HS-27A (cell line): Measurements from ENCODE around the gene PRG3.

ENCODE experiments used
- DNase-seq: peaks from one replicate; pipeline ENCODE4 v3.0.0-alpha.2; 2012; ENCODE audit warnings: low read depth, missing footprints

The PRG3 gene

DNA sequence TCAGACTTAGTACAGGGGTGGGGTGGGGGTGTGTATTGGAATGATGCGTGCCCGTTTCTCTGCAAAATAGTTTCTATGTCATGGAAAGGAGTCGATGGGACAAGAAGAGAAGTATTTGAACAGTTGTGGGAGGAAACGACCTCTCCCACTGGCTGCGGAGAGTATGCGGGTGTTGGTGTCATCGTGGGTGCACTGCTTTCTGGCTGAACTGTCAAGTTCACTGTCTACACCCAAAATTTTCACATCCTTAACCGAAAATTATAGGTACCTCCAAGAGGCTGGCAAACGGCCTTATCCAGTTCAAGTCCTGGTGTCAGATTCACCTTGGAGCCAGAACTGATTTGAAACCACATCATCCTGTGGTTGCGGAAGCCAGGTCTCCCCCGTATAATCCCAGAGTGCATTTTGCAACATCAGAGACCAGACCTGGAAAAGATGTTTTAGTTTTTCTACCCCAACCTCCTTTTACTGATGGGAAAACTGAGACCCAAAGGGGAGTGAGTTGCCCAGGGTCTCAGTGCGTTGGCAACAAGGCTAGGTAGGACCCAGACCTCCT, 44.8 kb downstream of the PRG3 start:
- no peak for DNase-seq

DNA sequence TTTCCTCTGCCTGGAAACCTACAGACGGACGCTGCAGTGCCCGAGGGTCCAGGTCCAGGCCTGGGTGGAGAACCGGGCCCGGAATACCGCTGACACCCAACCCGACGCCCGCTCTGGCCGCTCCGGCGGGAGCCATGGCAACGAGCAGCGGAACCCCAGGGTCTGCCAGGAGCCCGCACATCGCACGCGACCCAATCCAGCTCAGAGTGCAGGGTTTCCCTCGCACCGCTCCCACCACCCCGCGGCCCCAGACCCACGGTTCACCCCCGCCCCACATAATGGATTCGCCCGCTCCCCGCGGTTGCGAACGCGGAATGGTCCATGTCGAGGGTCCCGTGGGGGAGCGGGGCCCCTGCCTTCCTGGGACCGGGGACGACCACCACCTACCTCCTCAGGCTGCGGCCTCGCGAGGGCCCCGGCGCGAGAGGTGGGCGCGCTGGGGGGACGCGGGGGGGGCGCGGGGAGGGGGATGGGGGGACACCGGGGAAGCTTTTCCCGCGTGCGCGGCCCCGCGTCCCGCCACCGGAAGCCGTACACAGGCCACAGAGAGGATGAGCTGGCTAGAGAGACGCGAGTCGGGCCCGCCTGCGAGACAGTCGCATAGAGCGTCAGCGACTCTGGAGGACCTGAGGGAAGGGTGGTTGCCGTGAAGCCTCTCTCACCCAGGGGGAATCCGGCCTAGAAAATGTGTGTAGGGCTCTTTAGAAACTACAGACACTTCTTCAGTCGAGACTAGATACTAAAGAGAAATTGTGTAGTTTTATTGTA, 45.4 kb downstream of the PRG3 start, which contains the start of gene SSRP1:
Gene SSRP1 (minus strand): TSS at position 550 of the 768 bp plus-strand sequence. CDS start 771 bp downstream, outside the sequence.
- DNase-seq = no peak

DNA sequence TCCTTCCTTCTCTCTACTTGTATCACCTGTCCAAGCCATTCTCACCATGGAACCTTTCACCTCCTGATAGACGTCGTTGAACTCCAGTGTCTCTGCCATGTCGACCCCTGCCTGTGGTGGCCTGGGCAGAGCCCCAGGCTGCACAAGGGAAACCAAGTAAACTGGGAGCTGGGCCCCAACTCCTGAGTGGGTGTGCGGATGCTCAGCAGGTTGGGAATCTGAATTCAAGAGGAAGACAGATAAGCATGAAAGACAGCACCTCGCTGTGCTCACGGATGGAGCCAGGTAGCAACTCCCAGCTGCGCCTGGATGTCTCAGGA, 46.0 kb downstream of the PRG3 start:
- no peak for DNase-seq

DNA sequence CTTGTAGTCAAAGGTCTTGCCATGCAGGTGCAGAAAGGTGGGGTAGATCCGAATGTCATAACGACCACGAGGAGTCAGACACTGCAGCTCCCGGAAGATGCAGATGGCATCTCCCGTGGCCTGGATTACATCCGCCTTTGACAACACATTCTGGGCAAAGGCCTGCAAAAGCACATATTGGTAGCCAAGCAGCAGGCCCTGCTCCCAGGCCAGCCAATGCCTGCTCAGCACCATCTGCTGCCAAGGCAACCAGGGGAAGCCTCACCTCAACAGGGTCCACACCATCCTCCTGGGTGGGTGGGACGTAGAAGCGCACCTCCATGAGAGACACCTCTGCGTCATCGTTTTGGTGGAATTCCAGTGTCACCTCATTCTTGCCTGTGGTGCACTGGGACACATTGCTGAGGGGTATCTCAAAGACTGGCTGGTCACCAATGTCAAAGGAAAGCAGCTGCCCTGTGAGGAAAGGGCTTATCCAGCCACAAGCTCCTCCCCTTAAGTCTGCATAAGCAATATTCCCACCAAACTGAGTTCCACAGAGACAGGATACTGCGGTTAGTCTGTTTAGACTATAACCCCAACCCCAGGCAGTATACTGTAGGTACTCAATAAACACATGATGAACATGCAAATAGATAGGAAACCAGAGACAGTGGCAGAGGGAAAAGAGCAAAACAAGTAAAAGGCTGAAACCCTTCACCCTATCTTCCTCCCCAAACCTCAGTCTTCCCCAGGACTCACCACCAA, 48.1 kb downstream of the PRG3 start:
- DNase-seq = no peak

GRCh38 chr11:57331720-57332119, 49.2 kb downstream of the PRG3 start:
- DNase-seq = no peak

DNA sequence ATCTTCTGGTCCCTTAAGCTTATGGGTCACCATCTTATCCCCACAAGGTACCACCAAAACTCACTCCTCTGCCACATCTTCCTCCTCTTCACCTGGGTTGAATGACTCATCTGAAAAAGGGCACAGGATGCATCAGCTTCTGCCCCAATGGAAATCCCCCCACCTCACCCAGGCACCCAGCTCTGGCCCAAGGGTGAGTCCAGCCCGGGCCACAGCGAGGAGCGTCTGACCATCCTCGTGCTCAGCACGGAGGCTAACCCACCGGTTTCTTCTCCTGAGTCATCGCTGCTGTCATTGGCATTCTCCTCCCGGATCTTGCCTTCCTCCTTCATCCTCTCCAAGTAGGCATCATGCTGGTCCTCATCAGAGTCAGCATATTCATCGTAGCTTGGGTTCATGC, 50.9 kb downstream of the PRG3 start:
- DNase-seq = no peak

DNA sequence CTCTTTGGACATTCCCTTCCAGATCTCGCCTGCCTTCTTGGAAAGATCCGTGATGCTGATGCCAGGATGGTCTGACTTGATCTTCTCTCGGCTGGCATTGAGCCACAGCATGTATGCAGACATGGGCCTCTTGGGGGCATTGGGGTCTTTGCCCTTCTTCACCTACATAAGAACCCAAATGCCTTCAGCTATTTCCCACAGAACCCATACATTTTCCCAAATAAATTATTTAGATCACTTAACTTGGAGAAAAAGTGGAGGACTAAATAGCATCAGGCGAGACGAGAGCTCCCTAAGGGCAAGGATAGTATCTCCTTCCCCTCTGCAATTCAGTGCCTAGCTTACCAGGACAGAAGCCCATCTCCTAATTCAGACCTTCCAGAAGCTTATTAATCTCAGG, 53.2 kb downstream of the PRG3 start:
- DNase-seq = no peak
